ENCODE data around the gene CFAP141.
"Not testable (repeated sequence)": the region's sequence is repeated elsewhere in the genome, so short reads cannot be mapped to it uniquely, and the experiment has no call there.

CFAP141 gene

DNA sequence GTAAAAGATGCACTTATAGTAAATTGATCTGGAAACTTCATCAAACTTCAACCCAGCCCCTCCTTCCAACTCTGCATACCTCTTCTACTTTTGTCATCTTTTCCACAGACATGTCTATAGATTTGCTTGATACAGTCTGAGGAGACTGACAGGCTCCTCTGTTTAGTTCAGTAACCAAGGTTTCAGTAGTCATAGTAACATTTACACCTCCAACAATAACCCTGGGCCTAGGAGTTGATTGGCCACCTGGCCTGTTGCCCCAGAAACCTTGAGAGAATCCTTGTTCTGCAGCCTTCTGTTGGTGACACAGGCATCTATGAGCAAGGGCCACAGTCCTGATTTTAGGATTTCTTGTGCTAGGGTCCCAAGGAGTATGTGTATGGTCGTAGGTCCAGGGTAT lies at the start of gene CFAP141:
TSS of gene CFAP141 (minus strand) at position 138 of the 400 bp plus-strand sequence. CDS start at position 112, 26 bp downstream.
- no peak for DNase-seq

DNA sequence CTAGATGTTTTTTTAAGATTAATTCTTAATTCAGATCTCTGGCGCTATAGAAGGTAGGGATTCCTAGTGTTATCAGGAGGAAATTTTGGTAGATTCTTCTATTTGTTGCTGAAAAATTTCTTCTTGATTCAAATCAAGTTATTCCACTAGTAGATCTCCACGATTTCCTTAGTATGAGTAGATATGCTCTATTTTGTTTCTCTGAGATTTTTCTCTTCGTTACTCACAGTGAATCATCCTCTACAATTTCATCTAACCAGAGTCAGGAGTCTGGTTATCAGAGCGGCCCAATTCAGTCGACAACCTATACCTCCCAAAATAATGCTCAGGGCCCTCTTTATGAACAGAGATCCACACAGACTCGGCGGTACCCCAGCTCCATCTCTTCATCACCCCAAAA lies 47.5 kb upstream of the CFAP141 start:
- DNase-seq = no peak

DNA sequence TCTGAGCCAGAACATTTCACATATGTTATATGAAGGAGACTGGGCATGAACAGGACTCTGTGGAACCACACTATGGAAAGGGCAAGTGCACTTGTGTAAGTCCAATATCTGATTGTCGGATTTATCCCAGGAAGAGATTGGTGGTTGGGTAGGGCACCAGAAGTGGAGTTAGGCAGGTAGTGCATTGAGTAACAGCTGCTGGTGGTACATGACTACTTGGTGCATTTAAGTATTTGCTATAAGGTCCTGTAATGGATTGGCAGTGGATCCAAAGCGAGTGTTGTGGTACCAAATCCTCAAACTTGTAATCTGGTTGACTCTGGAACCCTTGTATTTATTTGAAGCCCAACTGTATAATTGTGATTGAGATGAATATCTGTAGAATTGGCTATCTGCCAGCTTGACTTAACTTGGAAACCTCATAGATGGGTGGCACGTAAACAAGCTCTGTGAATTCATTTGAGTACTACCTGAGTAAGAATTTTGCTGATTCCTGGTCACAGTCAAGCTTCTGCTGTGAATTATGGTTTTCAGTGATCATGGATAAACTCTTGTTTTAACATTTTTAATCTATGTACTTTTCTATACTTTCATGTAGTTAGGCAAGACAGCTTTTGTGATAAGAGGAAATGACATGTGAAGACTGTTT lies 35.7 kb upstream of the CFAP141 start:
- DNase-seq = no peak

DNA sequence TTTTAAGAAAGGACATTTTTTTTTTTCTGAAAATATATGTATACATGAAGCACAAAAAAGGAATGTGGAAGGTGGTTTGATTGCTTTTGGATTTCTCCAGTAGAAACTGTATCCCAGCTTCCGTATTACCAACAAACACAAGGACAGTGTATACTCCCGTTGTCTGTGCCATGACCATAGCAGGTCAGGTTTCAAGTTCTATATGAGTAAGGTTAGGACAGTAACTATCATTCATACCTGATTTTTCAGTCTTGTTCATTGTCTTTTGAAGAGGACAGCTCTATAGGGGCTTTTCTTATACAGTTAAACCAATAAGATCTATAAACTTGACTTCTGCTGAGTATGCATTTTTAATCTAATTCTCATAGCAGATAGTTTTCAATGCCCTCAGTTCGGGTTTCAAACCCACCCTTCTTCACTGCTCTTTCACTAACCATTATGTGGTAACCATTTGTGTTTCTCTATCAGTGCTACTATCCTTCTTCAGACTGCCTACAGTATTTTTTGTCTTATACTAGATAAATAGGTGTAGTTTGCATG lies 34.2 kb upstream of the CFAP141 start:
- DNase-seq = no peak

DNA sequence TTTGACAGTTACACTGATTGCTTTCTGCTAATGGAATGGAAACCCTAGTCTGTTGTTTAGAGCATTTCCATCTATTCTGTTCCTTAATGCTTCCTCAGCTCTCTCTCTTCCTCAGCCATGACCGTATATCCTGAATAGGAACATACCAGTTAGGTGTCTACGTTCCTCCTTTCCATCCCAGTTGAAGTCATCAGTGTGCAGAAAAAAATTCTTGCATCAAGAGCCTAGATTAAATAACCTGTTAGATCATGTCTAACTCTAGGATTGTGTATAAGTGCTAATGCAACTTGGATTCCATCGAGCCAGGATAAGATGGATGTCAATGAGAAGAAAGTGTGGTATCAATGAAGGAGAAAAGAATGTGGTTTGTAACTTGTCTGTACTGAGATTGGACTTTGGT lies 33.4 kb upstream of the CFAP141 start:
- no peak for DNase-seq

DNA sequence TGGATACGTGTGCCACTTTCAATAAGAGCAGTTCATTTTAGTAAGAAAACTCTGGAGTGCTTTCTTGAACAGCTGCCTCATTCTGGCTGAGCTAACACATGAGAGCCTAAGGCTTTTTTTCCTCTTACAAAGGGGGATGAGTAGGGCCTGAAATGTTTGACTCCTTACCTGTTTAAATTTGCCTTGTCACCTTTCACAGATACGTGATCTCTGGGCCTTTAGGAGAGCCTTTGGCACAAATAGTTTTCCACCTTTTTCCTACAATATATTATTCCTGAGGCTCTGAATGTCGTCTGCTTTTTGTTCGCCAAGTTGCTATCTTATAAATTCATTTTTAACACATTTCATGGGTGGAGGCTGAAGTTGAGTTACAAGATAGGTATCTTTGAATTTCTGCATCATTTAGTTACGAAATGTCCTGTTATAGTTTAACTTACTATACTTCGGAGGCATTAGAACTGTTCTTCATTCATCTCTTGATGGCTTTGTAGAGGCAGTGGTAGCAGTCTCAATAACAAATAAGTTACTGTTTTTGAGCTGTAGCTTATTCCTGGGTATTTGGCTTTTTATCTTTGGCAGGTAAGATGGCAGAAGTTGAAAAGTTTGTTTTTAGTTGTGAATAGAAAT lies 31.9 kb upstream of the CFAP141 start:
- DNase-seq = no peak

DNA sequence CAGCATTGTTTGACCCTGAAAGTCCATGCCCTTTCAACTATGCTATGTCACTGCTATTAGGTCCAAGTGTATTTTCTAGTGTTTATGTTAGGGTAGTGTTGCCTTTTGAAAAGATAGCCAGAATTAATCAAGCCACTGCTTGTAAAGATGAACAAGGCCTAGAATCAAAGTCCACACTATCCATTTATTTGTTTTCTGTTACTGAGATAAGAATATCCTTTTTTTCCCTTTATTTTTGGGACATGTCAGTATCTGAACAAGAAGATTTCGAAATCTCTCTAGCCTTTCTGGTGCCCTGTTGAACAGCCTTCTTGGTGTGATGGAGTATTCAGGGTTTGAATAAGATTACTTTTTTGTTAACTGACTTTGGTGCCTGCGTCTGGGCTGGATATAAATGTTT lies 31.3 kb upstream of the CFAP141 start:
- DNase-seq = no peak

DNA sequence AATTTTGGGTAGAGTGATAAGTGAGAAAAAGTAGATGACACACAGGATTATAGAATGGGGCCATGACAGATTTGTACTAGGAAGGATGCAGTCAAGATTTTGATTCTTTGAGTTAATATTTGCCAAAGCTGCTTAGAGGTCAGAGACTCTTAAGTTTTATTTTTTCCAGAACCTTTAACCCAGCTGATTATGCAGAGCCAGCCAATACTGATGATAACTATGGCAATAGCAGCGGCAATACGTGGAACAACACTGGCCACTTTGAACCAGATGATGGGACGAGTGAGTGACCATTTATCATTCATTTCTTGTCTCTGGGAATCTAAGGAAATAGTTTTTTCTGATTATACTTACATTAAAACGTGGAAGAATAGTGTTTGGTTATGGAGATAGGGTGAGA lies 30.7 kb upstream of the CFAP141 start:
- DNase-seq = no peak

DNA sequence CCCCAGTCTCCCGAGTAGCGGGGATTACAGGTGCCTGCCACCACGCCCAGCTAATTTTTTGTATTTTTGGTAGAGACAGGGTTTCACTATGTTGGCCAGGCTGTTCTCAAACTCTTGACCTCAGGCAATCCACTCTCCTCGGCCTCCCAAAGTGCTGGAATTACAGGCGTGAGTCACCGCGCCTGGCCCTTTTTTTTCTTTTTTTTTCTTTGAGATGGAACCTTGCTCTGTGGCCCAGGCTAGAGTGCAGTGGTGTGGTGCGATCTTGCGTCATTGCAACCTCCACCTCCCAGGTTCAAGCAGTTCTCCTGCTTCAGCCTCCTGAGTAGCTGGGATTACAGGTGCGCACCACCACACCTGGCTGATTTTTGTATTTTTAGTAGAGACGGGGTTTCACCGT lies 27.0 kb upstream of the CFAP141 start:
- DNase-seq = not testable (repeated sequence)

DNA sequence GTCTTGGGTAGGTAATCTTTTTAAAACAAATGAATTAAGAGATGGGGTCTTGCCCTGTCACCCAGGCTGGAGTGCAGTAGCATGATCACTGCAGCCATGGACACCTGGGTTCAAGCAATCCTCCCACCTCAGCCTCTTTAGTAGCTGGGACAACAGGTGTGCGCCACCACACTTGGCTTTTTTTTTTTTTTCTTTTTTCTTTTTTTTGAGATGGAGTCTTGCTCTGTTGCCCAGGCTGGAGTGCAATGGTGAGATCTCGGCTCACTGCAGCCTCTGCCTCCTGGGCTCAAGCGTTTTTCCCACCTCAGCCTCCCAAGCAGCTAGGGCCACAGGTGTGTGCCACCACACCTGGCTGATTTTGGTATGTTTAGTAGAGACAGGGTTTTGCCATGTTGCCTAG lies 25.0 kb upstream of the CFAP141 start:
- DNase-seq = not testable (repeated sequence)

DNA sequence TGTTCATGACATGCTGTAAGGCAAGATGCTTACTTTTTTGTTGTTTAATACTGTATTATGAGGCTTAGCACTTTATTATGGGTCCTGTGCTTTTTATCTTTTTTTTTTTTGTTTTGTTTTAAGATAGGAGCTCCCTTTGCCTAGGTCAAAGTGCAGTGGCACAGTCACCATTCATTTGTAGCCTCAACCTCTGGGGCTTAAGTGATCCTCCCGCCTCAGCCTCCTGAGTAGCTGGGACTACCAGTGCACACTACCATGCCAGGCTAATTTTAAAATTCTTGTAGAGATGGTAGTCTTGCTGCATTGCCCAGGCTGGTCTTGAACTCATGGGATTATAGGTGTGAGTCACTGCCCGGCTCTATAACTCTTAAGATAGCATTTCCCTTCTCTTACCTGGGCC lies 19.2 kb upstream of the CFAP141 start:
- DNase-seq = no peak

DNA sequence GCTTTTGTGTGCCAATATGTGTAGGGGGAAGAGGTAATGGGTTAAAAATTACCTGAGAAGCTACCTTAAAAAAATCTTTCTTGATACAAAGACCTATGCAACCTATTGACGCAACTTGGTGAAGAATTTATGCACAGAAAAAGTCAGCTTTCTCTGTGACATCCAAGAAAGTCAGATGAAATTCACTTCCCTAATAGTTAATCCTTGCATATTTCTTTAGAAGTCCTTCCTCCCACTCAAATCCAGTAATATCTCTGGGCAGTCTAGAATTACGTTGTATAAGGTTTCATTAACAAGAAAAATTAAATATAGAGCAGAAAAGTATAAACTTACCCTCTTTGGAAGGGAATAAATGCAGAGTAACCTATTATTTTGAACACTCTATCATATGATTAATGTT lies 17.5 kb upstream of the CFAP141 start:
- DNase-seq = no peak

DNA sequence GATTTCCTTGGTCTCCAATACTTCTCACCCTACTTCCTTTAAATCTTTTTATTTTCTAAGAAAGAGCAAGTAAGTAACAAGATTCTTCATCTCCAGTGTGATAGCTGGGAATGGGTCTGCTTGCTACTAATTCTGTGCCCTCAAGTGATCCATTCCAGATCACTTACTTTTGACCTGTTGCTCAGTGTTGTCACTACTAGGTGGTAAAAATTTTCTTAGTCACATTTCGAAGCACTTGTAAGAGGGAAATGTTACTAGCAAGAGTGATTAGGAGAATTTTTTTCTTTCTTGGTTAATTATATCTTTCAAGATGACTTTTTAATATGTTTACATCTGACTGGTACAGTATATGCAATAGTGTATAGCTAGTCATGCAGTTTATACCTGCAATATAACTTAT lies 16.8 kb upstream of the CFAP141 start:
- DNase-seq = no peak

DNA sequence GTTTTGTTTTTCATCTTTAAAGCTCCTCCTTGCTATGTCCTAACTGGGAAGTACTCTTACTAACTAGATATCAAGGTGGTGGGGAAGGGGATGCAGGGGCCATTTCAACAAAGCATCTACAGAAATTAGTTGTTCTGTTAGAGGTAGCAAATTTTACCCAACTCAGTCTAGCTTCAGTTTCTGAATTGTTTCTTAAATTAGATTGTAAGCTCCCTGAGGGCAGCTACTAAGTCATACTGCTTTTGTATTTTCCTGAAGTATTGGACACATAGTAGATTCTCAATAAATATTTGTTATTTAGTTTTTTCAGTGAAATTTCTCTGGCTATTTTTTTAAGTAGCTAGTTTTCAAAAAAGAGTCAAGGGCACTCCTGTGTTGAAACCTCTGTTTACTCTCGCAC lies 16.4 kb upstream of the CFAP141 start:
- DNase-seq = no peak

DNA sequence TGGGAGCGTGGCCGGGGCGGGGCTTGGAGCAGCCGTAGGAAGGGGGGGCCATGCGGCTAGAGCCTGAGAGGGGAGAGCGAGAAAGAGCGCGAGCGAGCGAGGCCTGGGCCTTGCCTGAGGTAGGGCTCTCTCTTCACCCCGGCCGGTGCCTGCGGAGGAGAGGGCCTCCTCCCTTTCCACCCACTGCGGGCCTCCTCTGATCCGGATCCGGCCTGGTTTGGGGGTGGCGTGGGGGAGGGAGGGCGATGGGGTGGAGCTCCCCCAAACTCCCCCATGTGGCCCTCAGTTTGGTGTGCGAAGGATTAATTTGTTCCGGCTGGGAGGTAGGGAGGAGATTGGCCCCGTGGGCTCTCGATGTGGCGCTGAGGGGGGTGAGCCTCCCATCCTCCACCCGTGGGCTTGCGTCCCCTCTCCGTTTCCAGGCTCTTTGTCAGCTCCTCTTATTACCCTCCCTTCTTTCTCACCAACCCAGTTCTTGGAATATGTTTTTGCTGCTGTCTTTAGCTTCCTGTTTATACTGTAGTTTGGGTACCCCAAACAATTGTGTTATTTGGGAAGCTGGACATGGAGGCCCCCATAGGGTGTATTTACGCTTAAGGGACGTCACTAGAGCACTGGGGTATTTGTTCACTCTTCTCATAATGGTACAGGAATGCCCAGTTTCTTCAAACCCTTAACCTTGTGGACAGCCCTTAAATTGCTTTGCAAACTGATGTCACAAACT lies 15.3 kb upstream of the CFAP141 start:
- DNase-seq = no peak

DNA sequence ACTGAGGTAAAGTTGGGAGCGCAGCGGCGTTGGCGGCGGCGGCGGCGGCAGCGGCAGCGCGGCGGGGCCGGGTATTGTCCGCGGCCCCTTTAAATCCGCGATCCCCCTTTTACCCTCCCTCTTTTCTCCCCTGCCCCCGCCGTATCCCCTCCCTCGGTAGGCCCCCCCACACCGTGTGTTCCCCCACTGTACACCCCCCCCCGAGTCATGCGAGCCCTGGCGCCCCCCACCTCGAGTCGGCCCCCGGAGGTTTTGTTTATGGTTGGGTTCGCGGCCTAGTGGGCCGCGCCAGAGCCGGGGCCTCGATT lies 14.8 kb upstream of the CFAP141 start:
- no peak for DNase-seq

DNA sequence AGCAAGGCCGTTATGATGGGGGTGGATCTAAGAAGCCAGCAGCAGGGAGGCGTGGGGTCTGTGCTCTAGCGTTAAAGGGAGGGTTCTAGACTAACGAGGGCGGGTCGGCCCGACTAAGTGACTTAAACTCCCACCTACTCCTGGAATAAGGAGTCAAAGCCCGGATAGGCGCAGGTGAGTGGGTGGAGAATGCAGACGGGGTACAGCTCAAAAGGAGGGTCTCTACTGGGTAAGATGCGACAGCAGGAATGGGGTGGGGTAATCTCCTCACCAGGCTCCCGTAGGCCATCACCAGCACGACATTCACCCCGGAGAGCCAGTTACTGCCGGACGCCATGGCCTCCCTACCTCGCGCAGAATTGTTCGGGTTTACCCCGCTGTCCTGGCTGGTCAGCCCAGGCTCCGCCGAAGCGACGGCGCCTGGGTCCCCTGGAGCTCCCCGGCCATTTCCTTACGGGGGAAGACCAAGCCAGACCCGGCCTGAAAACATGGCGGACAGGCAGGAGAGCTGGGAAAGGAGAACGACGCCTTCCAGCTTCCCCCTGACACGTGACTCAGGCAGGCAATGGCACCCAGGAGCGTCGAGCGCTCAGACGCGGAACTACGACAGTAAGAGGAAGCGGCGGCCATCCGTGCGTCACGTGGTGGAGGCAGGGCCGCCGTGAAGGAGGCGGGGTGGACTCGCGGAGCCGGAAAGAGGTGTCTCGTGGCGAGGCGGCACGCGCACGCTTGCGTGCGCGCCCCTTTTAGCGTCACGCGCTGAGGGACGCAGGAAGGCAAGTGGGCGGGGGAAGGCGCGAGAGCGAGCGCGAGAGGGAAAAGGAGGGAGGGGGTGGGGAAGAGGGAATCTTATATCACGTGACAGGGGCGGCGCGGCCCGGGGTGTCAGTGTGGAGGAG lies 14.2 kb upstream of the CFAP141 start, which contains the start of gene UBAP2L:
TSS of gene UBAP2L (plus strand) at position 885 of the 899 bp plus-strand sequence. CDS start 4,169 bp downstream, outside the sequence.
- peak; percentile 99 for DNase-seq

DNA sequence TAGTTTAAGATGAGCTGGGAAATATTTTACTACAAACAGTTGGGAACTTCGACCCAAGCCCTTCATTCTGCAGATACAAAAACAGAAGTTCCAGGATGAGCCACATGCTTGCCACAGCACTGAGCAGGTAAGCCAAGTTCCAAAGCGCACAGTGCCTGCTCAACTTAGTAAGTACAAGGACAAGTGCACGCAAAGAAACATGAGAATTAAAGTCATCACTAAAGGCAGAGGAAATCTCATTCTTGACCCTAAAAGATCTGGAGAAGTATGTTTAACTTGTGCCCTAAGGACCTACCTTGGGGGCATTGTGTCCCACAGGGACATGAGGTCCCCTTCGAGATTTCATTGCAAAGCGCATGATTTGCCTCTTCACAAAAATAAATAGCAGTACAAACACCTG lies 13.4 kb upstream of the CFAP141 start:
- DNase-seq = no peak

DNA sequence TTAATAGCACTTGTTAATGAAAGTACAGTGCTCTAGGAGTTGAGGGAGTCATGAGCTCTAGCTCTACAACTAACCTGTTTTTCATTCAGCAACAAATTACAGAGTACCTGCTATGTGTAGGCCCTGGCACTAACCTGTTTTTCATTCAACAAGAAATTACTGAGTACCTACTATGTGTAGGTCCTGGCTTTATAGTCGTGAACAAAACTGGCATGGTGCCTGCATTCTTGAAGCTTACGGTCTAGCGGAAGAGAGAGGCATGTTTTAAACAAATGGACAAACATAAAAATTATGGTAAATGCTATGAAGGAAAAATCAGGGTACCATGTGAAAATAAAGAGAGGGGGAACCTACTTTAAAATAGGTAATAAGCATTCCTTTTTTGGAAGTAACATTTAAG lies 12.4 kb upstream of the CFAP141 start:
- DNase-seq = no peak

DNA sequence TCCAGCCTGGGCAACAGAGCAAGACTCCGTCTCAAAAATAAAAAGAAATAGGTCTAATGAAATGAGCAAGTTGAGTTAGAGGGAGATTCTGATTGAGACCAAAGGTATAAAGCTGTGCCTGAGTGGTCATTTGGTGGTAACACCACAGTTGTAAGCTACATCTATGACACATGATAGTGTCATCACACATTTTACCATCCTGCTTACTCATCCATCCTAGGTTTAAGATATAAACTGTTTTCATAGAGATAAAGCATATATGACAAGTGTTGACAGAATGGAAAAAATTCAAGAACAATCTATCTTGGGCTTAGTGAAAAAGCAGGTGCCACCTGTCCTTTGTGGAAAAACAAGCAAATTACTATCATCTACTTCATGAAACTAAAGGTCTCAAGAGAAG lies 7.1 kb upstream of the CFAP141 start:
- no peak for DNase-seq

DNA sequence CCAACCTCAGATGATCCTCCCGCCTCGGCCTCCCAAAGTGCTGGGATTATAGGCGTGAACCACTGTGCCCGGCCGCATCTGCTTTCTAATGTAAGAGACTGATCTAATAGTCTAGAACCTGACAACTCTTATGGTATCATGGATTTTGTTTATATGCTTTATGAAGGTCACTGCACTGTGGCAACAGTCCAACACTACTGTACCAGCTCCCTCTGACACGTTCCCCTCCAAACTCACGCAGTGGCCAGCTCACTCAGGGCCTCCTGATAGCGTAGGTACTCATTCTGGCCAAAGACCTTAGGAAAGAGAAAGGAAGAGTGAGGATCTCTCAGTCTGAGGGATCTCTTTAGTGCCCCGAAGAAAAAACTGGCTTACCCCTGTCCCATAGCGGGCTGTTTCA lies 6.0 kb upstream of the CFAP141 start:
- no peak for DNase-seq

DNA sequence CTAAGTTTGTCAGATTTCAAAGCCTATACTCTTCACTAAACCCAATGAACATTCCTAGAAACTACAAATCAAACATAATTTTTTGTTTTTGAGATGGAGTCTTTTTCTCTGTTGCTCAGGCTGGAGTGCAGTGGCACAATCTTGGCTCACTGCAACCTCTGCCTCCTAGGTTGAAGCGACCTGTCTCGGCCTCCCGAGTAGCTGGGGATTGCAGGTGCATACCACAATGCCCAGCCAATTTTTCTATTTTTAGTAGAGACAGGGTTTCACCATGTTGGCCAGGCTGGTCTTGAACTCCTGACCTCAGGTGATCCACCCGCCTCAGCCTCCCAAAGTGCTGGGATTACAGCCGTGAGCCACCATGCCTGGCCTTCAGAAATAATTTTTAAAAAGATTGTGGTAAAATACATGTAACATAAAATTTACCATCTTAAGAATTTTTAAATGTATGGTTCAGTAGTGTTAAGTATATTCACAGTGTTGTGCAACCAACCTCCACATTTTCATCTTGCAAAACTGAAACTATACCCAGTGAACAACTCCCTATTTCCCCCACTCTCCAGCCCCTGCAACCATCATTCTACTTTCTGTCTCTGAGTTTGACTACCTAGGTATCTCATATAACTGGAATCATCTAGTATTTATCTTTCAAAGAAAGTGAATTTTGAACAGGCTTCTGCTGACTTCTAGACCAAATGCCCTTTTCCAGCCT lies 2.7 kb upstream of the CFAP141 start:
- DNase-seq = no peak
